Activated T-helper 1 cell treated with Interleukin-2 at 50 U/mL for 16 hours (primary cell): ENCODE data around the gene KMT2B.
A peak's percentile ranks its signal among the peaks of the same experiment; 100 is the strongest.
"Not testable (repeated sequence)": the region's sequence is repeated elsewhere in the genome, so short reads cannot be mapped to it uniquely, and the experiment has no call there.

Experiments used
- DNase-seq: peaks from one replicate; pipeline ENCODE4 v3.0.0-alpha.2; 2020; ENCODE audit warnings: low read depth

Gene KMT2B

DNA sequence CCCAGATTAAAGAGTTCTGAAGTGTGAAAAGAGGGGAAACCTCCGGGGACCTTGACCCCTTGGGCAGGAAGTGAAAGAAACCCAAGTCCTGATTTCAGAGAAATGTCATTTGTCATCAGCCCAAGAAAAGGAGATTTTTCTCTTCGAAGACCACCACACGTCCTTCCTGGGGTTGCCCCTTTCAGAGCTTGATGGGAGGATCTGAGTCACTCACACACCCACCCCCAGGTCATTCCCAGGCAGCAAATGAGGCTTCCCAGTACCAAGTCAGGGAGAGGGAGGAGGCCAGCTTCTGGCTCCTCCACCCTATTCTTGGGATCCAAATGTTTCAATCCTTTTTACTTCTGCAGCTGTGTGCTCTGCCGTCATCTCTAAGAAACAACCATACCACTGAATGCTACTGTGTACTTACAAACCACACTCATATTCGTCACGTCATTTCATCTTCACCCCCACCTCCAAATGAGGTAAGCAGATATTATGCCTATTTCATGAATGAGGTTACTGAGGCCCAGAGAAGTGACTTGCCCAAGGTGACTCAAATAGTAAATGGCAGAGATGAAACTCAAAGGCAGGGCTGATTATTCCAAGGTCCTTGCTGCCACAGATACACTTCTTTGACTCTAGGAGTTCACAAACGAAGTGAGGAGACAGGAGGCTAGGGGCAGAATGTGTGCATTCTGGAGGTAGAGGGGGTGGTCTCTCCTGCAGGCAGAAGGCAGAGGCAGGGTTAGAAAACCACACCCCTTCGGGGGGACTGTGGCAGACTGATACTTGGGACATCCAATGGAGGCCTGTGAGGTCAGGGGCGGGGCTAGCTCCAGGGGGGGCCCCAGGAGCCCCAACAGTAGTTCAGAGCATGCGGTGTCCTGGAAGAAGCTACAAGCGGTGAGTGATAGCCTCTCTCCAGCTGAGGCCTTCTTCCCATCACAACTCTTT, 5.0 kb upstream of the KMT2B start:
- no peak for DNase-seq

DNA sequence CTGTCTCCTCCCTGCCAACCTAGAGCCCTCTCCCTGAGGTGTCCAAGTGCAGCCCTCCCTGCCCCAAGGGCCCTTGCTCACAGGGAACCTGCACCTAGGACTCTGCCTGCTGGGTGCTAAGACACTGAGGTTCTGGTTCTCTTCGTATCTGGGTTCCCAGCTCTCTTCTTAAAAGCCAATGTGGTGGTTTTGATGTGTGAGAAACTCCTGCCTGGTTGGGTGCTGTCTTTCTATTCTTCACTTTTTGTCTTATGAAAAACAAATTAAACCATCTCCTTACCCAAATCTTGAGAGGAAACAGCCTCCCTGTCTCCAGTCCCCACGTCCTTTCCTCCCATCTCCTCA, 4.3 kb upstream of the KMT2B start:
- no peak for DNase-seq

DNA sequence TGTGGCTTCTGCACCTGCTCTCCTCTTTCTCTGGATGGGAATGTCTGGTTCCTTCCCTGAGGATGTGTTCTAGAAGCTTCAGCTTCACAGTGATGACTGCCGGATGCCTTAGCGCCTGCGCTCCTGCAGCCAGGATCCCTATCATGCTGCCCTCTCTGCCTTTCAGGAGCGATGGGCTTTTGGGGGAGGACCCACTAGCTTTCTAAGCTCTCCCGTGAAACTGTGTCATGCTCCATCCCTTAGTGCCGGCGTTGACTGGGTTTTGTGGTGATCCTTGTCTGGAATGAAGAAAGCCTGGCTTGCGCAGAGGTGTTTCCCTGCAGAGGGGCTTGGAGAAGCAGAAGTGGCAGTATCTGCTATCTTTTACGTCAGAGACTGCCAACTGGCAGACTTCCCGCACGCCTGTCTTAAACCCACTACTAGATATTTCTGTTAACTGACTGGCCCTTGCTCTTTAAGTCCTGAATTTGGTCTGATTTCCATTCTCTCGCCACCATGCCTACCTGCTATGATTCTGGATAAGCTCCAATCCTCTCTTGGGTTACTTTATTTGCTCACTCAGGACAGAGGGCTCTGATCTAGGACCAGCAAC, 3.8 kb upstream of the KMT2B start:
- DNase-seq: no peak

DNA sequence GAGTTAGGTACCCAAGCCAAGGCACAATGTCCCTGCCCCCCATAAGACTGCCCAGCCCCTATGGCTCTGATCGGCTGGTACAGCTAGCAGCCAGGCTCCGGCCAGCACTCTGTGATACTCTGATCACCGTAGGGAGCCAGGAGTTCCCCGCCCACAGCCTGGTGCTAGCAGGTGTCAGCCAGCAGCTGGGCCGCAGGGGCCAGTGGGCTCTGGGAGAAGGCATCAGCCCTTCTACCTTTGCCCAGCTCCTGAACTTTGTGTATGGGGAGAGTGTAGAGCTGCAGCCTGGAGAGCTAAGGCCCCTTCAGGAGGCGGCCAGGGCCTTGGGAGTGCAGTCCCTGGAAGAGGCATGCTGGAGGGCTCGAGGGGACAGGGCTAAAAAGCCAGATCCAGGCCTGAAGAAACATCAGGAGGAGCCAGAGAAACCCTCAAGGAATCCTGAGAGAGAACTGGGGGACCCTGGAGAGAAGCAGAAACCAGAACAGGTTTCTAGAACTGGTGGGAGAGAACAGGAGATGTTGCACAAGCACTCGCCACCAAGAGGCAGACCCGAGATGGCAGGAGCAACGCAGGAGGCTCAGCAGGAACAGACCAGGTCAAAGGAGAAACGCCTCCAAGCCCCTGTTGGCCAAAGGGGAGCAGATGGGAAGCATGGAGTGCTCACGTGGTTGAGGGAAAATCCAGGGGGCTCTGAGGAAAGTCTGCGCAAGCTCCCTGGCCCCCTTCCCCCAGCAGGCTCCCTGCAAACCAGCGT, 3.0 kb upstream of the KMT2B start:
- DNase-seq: no peak

DNA sequence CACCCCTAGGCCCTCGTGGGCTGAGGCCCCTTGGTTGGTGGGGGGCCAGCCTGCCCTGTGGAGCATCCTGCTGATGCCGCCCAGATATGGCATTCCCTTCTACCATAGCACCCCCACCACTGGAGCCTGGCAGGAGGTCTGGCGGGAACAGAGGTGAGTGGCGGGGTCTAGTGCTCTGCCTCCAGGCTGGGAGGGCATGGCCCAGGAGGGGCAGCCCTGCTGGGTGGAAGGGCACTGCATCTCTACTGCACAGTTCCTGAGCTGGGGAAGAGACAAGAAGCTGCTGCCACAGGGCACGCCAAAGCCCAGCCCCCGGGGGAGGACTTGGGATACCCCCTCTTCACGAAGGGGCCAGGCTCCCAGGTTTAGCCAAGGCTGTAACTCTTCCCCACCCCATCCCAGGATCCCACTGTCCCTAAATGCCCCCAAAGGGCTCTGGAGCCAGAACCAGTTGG, 2.4 kb upstream of the KMT2B start:
- DNase-seq: no peak

DNA sequence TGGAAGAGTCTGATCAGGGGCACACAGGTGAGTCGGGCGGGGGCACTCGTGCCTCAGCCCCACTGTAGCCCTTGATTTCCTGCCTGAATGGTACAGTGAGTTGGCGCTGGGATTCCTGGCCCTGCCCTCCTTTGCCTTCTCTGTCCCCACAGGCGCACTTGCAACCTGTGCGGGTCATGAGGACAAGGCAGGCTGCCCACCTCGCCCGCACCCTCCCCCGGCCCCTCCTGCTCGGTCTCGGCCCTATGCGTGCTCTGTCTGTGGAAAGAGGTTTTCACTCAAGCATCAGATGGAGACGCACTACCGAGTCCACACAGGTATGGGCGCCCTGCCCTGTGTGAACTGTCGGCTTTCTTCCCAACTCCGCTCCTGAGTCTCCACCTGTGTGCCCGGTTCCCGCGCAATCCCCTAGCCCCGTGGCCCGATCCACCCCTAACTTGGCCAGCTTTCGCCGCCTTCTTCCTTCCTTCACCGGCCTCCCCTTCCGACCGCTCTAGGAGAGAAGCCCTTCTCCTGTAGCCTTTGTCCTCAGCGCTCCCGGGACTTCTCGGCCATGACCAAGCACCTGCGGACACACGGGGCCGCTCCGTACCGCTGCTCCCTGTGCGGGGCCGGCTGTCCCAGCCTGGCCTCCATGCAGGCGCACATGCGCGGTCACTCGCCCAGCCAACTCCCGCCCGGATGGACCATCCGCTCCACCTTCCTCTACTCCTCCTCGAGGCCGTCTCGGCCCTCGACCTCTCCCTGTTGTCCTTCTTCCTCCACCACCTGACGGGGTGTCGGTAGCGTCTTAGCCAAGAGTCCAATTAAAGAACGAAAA, 1.6 kb upstream of the KMT2B start:
- DNase-seq: no peak

DNA sequence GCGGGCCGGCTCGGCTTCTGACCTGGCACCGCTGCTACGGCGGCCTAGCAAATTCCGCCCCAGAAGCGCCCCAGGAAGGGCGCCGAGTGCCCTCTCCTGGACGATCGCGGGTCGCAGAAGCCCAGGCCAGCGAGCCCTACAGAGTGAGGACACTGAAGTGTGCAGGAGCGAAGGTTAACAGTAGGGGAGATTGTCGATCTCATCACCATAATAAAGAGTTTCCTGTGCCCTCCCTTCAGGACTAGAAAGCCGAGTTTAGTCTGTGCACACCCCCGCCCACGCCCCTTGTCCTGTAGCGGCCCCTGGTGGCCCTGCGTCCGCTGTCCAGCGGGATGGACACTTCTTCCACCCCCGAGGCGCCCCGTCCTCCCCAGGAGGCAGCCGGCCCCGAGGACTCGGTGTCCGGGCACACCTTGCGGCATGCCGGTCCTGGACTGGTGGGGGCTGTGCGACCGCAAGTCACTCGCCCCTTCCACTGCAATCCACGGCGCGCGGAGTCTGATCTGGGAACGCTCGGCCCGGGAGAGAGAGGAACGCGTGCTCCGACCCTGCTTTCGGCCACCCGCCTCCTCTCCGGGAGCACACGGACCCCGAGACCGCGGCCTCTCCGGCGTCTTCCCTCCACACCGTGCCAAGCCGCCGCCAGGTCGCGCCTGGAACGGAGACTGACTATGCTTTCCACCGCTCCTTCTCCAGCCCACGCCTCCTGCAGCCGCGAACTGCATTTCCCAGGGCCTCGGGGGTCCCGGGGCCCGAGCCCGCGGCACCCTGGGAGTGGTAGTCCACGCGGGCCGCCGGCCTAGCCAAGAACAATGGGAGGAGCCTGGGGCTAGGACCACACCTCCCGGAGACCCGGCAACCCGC, 770 bp upstream of the KMT2B start:
- peak; percentile 96 for DNase-seq

DNA sequence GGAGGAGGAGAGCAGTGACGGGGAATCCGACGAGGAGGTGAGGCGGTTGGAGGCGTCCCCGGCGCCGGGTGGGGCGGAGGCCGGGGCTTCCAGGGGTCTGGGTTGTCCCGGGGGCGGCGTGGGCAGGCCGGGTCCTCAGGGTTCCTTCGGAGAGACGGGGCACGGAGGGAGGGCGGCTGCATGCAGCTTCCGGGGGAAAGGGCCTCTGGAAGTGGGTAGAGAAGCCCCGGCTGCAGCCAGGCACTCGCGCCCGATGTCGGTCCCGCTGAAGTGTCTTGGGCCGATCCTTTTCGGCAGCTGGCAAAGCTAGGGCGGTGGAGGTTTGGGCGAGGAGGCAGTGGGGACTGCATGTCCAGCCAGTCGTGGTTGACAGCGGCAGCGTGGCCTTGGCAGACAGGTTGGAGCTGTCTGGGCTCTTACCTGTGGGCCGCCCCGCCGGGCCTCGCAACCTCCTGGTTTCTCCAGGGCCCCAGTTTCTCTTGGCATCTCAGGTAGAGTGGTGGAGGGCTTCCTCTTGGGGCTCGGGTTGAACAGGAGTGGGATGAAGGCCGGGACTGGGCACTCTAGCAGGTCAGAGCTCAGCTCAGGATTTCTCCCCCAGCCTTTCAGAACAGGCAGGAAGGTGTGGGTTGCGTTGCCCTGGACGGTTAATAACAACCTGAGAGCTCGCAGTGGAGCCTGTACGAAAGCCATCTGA, 690 bp downstream of the KMT2B start:
- DNase-seq: peak; percentile 31

DNA sequence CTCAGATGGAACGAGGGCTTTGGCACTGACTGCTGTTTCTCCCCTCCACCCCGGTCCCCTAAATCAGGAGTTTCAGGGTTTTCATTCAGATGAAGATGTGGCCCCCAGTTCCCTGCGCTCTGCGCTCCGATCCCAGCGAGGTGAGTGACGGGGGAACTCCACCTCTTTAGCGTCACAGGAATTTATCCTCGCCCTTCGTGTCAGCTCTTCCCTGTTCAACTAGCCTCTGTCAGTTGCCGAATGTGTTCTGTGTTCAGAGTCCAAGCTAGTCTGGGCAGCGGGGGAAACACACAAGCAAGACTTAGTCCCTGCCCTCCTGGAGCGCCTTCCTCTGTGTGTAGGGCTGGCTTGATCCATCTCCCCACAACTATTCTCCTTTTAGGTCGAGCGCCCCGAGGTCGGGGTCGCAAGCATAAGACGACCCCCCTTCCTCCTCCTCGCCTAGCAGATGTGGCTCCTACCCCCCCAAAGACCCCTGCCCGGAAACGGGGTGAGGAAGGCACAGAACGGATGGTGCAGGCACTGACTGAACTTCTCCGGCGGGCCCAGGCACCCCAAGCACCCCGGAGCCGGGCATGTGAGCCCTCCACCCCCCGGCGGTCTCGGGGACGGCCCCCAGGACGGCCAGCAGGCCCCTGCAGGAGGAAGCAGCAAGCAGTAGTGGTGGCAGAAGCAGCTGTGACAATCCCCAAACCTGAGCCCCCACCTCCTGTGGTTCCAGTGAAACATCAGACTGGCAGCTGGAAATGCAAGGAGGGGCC, 1.8 kb downstream of the KMT2B start:
- no peak for DNase-seq

DNA sequence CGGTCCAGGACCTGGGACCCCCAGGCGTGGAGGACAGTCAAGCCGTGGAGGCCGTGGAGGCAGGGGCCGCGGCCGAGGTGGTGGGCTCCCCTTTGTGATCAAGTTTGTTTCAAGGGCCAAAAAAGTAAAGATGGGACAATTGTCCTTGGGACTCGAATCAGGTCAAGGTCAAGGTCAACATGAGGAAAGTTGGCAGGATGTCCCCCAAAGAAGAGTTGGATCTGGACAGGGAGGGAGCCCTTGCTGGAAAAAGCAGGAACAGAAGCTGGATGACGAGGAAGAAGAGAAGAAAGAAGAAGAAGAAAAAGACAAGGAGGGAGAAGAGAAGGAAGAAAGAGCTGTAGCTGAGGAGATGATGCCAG, 2.3 kb downstream of the KMT2B start:
- DNase-seq: no peak

DNA sequence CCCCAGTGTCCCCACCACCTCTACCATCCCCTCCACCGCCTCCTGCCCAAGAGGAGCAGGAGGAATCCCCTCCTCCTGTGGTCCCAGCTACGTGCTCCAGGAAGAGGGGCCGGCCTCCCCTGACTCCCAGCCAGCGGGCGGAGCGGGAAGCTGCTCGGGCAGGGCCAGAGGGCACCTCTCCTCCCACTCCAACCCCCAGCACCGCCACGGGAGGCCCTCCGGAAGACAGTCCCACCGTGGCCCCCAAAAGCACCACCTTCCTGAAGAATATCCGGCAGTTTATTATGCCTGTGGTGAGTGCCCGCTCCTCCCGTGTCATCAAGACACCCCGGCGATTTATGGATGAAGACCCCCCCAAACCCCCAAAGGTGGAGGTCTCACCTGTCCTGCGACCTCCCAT, 2.8 kb downstream of the KMT2B start:
- no peak for DNase-seq

DNA sequence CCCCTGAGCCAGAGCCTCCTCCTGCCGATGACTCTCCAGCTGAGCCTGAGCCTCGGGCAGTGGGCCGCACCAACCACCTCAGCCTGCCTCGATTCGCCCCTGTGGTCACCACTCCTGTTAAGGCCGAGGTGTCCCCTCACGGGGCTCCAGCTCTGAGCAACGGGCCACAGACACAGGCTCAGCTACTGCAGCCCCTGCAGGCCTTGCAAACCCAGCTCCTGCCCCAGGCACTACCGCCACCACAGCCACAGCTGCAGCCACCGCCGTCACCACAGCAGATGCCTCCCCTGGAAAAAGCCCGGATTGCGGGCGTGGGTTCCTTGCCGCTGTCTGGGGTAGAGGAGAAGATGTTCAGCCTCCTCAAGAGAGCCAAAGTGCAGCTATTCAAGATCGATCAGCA, 3.6 kb downstream of the KMT2B start:
- no peak for DNase-seq

DNA sequence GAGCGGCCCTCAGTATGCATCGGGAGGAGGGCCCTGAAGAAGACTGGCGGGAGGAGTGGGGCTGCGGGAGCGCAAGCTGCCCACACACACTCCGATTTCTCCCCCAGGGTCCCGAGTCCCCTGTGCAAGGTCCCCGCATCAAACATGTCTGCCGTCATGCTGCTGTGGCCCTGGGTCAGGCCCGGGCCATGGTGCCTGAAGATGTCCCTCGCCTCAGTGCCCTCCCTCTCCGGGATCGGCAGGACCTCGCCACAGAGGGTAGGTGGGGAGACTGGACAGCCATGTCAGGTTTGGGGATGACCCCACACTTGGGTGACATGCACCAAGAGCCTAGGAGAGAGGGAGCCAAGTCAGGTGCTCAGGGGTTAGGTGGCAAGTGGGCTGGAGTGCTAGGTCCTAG, 4.7 kb downstream of the KMT2B start:
- no peak for DNase-seq

DNA sequence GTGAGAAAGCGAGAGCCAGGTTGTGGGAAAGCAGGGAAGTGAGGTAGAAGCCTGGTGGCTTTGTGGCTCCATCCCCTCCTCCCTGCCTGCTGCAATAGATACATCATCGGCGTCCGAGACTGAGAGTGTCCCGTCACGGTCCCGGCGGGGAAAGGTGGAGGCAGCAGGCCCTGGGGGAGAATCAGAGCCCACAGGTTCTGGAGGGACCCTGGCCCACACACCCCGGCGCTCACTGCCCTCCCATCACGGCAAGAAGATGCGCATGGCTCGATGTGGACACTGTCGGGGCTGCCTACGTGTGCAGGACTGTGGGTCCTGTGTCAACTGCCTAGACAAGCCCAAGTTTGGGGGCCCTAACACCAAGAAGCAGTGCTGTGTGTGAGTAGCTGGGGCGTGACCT, 5.1 kb downstream of the KMT2B start:
- DNase-seq: no peak

DNA sequence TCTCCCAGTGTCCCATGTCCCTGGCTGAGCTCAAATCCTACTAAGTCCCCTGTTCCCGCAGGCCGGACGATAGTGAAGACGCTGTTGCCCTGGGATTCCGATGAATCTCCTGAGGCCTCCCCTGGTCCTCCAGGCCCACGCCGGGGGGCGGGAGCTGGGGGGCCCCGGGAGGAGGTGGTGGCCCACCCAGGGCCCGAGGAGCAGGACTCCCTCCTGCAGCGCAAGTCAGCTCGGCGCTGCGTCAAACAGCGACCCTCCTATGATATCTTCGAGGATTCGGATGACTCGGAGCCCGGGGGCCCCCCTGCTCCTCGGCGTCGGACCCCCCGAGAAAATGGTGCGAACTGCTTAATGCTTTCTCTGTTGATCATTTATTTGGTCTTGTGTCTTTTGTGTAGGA, 5.9 kb downstream of the KMT2B start:
- DNase-seq: no peak

DNA sequence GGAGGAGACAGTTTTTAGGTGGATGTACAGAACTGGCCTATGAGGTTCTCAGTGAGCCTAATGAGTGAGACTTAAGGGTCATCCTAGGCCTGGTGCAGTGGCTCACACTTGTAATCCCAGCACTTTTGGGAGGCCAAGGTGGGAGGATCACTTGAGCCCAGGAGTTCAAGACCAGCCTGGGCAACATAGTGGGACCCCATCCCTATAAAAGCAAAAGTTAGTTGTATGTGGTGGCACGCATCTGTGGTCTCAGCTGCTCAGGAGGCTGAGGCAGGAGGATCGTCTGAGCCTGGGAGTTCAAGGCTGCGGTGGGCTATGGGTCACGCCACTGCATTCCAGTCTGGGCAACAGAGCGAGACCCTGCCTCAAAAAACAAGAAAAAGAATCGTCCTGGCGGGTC, 6.3 kb downstream of the KMT2B start:
- not testable (repeated sequence) for DNase-seq

DNA sequence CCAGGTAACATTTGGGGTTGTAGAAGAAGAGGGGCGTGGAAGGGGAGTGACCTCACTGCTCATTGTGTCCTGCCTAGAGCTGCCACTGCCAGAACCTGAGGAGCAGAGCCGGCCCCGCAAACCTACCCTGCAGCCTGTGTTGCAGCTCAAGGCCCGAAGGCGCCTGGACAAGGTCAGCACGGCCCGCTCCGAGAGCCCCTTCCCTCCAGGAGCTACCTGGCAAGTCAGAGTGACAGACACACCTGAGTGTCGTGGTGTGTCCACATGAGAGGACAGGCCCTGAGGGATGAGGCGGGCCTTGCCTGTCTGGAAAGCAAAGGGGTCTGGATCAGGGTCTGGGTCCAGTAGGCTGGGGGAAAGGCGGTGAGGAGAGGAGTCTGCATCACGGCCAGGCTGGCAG, 6.8 kb downstream of the KMT2B start:
- DNase-seq: no peak

DNA sequence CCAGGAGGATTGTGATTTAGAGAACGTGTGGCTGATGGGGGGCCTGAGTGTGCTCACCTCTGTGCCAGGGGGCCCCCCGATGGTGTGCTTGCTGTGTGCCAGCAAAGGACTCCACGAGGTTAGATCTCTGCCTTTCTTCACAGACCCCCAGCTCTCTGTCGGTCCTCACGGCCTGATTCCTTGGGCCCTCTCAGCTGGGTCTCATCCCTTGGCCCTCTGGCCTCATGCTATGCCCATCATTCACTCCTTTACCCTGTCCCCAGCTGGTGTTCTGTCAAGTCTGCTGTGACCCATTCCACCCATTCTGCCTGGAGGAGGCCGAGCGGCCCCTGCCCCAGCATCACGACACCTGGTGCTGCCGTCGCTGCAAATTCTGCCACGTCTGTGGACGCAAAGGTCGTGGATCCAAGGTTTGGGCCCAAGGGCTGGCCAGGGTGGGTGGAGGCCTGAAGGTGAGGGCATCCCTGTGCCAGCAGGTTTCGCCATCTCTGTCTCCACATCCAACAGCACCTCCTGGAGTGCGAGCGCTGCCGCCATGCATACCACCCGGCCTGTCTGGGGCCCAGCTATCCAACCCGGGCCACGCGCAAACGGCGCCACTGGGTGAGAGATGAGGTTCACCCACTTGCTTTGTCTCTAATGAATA, 7.5 kb downstream of the KMT2B start:
- no peak for DNase-seq
